Measurements from ENCODE around the gene BPIFB1. TPM values are rescaled to one million over a fixed set of nuclear protein-coding genes. Genes with fewer than 3 reads are reported as not detected.

The BPIFB1 gene
- total RNA-seq, 1 donor from 2014 or later, result not detected

DNA sequence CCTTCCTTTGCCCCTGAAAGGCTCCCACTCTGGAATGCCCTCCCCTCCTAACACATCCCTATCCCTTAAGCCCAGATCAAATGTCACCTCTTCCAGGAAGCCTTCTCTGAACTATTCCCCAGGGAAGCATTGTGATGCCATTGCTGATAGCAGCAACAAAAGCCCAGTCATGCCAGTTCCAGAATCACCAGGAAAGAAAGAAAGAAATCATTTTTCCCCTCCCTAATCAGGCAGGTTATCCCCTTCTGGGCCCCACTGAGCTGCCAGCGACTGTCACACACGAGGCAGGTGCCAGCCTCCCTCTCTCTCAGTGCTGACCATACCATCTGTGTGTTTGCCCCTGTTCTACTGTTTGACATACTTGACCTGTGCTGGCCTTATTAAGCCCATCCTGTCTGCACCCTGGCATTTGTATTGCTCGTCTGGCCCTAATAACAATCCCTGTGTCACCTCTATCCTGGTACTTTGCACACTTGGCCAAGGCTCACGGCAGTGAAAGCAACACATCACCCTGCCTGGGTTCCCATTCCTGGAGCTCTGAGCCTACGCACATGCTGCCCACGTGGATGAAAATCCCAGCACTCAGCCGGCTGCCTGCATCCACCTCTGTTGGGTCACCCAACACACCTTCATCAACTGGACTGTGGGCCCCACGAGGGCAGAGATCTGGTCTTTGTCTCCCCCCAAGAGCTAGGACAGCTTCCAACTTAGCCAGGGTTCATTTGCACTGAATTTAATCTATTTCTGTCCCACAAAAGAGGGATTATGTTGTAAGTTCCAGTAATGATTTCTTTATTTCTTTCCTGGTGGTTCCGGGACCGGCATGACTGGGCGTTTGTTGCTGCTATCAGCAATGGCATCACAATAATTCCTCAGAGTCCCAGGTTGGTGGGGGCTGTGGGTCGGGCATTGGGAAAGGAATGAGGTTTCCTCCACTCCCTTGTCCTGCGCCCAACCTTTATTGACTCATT is 5.3 kb upstream of the BPIFB1 start:
- no peaks in the 10 kb centered on the region for H3K9me3 ChIP-seq (replicated peaks)
- H3K27ac ChIP-seq (replicated peaks), result no peak overlapping the region
- no peaks in the 10 kb centered on the region for H3K4me1 ChIP-seq
- intact Hi-C loops (cut with micrococcal nuclease), result no loop called here
- no peaks in the 10 kb centered on the region for H3K36me3 ChIP-seq
- no peak for TF ChIP-seq CTCF (IDR thresholded peaks at IDR 0.05; ENCODE audit: borderline replicate concordance)
- no peak overlapping the region for H3K4me3 ChIP-seq
- no peak for DNase-seq
- H3K27me3 ChIP-seq (ENCODE audit: low read depth), result peaks cover 68% of the 10 kb centered on the region

DNA sequence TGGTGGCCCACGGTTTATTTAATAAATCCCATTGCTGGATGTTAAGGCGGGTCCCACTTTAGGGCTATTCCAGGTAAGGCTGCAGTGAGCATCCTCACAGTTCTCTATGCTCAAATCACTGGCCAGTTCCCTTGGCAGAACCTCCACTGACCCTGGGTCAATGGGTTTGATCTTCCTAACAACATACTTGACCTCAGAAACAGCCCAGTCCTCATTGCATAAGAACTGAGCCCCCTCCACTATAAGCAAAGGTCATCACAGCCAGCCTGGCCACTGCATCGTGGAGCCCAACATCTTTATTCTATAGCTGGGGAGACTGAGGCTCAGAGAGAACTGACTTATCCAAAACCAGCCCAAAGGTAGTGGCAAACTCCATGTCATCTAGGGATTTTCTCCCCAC is 4.3 kb upstream of the BPIFB1 start:
- intact Hi-C loops (cut with micrococcal nuclease), result no loop called here
- H3K4me1 ChIP-seq, result no peaks in the 10 kb centered on the region
- TF ChIP-seq CTCF (IDR thresholded peaks at IDR 0.05; ENCODE audit: borderline replicate concordance), result no peak
- H3K9me3 ChIP-seq (replicated peaks), result no peaks in the 10 kb centered on the region
- DNase-seq, result no peak
- no peak overlapping the region for H3K4me3 ChIP-seq
- H3K36me3 ChIP-seq, result no peaks in the 10 kb centered on the region
- peaks cover 78% of the 10 kb centered on the region for H3K27me3 ChIP-seq (ENCODE audit: low read depth)
- H3K27ac ChIP-seq (replicated peaks), result no peak overlapping the region

- Histone ChIP-seq H3K27me3 (ENCODE audit: low read depth) (peaks cover 85% of the 10 kb centered on the region), H3K27ac (replicated peaks) (no peak overlapping the region), H3K9me3 (replicated peaks) (no peaks in the 10 kb centered on the region), H3K36me3 (no peaks in the 10 kb centered on the region), H3K4me3 (no peak overlapping the region), H3K4me1 (no peaks in the 10 kb centered on the region)
- TF ChIP-seq CTCF (IDR thresholded peaks at IDR 0.05; ENCODE audit: borderline replicate concordance), result no peak
- intact Hi-C loops (cut with micrococcal nuclease), result no loop called here
- DNase-seq, result no peak
These were observed 3.6 kb upstream of the BPIFB1 start for GRCh38 chr20:33279261-33279910.

- no peak for TF ChIP-seq CTCF (IDR thresholded peaks at IDR 0.05; ENCODE audit: borderline replicate concordance)
- Histone ChIP-seq H3K9me3 (replicated peaks) (no peaks in the 10 kb centered on the region), H3K4me3 (no peak overlapping the region), H3K36me3 (no peaks in the 10 kb centered on the region), H3K4me1 (no peaks in the 10 kb centered on the region), H3K27ac (replicated peaks) (no peak overlapping the region), H3K27me3 (ENCODE audit: low read depth) (peaks cover 92% of the 10 kb centered on the region)
- no peak for DNase-seq
- intact Hi-C loops (cut with micrococcal nuclease), result no loop called here
These were observed 2.9 kb upstream of the BPIFB1 start for GRCh38 chr20:33280000-33280680.

- no peak for DNase-seq
- TF ChIP-seq CTCF (IDR thresholded peaks at IDR 0.05; ENCODE audit: borderline replicate concordance), result no peak
- H3K4me3 ChIP-seq, result no peak overlapping the region
- no peaks in the 10 kb centered on the region for H3K4me1 ChIP-seq
- peaks cover 94% of the 10 kb centered on the region for H3K27me3 ChIP-seq (ENCODE audit: low read depth)
- intact Hi-C loops (cut with micrococcal nuclease), result no loop called here
- H3K27ac ChIP-seq (replicated peaks), result no peak overlapping the region
- H3K36me3 ChIP-seq, result no peaks in the 10 kb centered on the region
- H3K9me3 ChIP-seq (replicated peaks), result no peaks in the 10 kb centered on the region
These were observed 2.2 kb upstream of the BPIFB1 start for GRCh38 chr20:33280775-33281174.

All from left ventricle myocardium inferior (tissue), 1 donor.